SHP77 (cell line): ENCODE measurements around the gene BANP.
"Not testable (repeated sequence)": the region's sequence is repeated elsewhere in the genome, so short reads cannot be mapped to it uniquely, and the experiment has no call there.

Source experiments
- DNase-seq, 2 experiments: peaks; one replicate each; lab custom pipeline; 2025; lab: John Stamatoyannopoulos, UW

Gene BANP

GRCh38 chr16:87996962-87997880 lies 46.0 kb downstream of the BANP start:
- no peak for DNase-seq

GRCh38 chr16:87998184-87998793 lies 47.1 kb downstream of the BANP start:
- DNase-seq: not testable (repeated sequence)

- DNase-seq: not testable (repeated sequence)
These were observed 47.8 kb downstream of the BANP start for GRCh38 chr16:87998992-87999391.

- DNase-seq: no peak
These were observed 51.0 kb downstream of the BANP start for GRCh38 chr16:88002211-88002610.

GRCh38 chr16:88002749-88003148 lies 51.5 kb downstream of the BANP start:
- DNase-seq: no peak

GRCh38 chr16:88003316-88003715 lies 52.1 kb downstream of the BANP start:
- DNase-seq: no peak

- DNase-seq: no peak
These were observed 52.5 kb downstream of the BANP start for GRCh38 chr16:88003736-88004135.

GRCh38 chr16:88004391-88004790 lies 53.2 kb downstream of the BANP start:
- no peak for DNase-seq

GRCh38 chr16:88005181-88005581 lies 53.9 kb downstream of the BANP start:
- no peak for DNase-seq

GRCh38 chr16:88005968-88006367 lies 54.7 kb downstream of the BANP start:
- no peak for DNase-seq

- no peak for DNase-seq
These were observed 56.1 kb downstream of the BANP start for GRCh38 chr16:88007321-88007731.

GRCh38 chr16:88008840-88009239 lies 57.6 kb downstream of the BANP start:
- no peak for DNase-seq

GRCh38 chr16:88009563-88010342 lies 58.5 kb downstream of the BANP start:
- DNase-seq: no peak

GRCh38 chr16:88010343-88010967 lies 59.2 kb downstream of the BANP start:
- DNase-seq: no peak

GRCh38 chr16:88010968-88011483 lies 59.8 kb downstream of the BANP start:
- DNase-seq: no peak

GRCh38 chr16:88012360-88012759 lies 61.1 kb downstream of the BANP start:
- no peak for DNase-seq

GRCh38 chr16:88013091-88013609 lies 61.9 kb downstream of the BANP start:
- DNase-seq: no peak

GRCh38 chr16:88013766-88014251 lies 62.6 kb downstream of the BANP start:
- no peak for DNase-seq

GRCh38 chr16:88014252-88014781 lies 63.1 kb downstream of the BANP start:
- DNase-seq: no peak

GRCh38 chr16:88014954-88015805 lies 63.9 kb downstream of the BANP start:
- DNase-seq: no peak
